ENCODE data around the gene P3H2. TPM values are rescaled to one million over a fixed set of nuclear protein-coding genes. Genes with fewer than 3 reads are reported as not detected.
A peak's percentile ranks its signal among the peaks of the same experiment; 100 is the strongest.

Gene P3H2
- total RNA-seq, 4 donors from 2014 or later = 2.7 to 17.9 (median 12.9) TPM

DNA sequence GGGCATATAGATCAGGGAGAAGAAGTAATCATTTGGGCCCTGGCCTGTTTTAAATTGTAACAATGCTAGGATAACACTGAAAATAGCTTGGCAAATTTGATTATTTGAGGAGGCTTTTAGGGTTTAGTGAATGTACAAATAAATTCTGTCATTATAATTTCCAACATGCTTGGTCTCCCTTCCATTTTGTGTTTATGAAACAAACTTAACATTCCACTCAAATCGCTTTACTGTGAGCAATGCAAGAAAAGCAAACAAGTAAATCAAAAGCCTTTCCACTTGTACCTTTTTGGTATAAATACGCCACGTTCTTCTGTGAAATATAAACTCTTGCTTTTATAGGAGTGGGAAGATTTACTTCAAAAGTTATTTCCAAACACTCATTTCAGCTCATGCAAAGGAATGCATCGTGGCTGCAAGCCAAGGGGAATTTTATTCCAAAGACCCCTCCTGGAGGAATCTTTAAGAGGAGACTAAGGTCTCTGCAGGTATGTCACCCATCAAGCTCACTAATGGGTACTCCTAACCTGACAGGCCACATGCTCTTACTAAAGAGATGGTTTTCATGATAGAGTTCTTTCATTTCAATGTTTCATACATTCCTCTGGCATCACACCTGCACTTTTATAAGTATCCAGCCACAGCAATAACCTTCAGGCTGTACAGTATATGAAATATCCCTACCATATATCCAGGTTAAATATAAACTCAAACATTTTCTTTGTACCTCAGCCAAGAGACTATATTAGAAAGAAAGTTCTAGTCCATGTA is 115.2 kb downstream of the P3H2 start:
- DNase-seq (ENCODE audit: low spot score in 2 of 2) = no peak
- TF ChIP-seq POLR2A (IDR thresholded peaks at IDR 0.05) (no peak), EP300 (IDR thresholded peaks at IDR 0.05) (no peak)
- TF ChIP-seq, protein P1, sequence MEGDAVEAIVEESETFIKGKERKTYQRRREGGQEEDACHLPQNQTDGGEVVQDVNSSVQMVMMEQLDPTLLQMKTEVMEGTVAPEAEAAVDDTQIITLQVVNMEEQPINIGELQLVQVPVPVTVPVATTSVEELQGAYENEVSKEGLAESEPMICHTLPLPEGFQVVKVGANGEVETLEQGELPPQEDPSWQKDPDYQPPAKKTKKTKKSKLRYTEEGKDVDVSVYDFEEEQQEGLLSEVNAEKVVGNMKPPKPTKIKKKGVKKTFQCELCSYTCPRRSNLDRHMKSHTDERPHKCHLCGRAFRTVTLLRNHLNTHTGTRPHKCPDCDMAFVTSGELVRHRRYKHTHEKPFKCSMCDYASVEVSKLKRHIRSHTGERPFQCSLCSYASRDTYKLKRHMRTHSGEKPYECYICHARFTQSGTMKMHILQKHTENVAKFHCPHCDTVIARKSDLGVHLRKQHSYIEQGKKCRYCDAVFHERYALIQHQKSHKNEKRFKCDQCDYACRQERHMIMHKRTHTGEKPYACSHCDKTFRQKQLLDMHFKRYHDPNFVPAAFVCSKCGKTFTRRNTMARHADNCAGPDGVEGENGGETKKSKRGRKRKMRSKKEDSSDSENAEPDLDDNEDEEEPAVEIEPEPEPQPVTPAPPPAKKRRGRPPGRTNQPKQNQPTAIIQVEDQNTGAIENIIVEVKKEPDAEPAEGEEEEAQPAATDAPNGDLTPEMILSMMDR (IDR thresholded peaks at IDR 0.05) = no peak
- Histone ChIP-seq H3K4me1 (peaks cover 0 to 19% (median 0%) of the 10 kb centered on the region in 4 donors), H3K4me3 (no peak overlapping the region), H3K27ac (no peak overlapping the region), H3K27me3 (no peaks in the 10 kb centered on the region), H3K36me3 (no peaks in the 10 kb centered on the region), H3K9me3 (no peaks in the 10 kb centered on the region)
- 85 to 86% methylated on average over 4 of the region's 4 CpGs for WGBS, 2 donors

DNA sequence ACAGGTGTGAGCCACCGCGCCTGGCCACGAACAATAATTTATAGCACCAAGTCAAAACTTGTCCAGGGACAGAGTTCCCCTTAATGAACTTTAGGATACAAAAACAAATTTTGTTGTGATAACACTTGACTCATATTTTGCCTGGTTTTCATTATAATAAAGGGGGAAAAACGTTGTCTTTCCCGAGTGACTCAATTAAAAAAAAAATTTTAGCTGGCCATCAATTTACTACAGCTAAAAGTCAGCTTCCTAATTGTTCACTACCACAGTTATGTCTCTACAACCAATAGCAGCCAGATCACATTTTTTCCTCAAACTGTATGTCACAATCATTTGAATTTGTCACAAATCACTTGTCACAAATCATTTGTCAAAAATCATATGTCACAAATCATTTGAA is 116.0 kb downstream of the P3H2 start:
- Histone ChIP-seq H3K4me3 (no peak overlapping the region), H3K36me3 (no peaks in the 10 kb centered on the region), H3K9me3 (no peaks in the 10 kb centered on the region), H3K27ac (no peak overlapping the region), H3K4me1 (peaks cover 0 to 14% (median 0%) of the 10 kb centered on the region in 4 donors), H3K27me3 (no peaks in the 10 kb centered on the region)
- WGBS, 2 donors = 73 to 84% methylated on average over 5 of the region's 5 CpGs
- no peak for TF ChIP-seq POLR2A (IDR thresholded peaks at IDR 0.05)
- TF ChIP-seq, protein P1 (IDR thresholded peaks at IDR 0.05) = no peak
- no peak for TF ChIP-seq EP300 (IDR thresholded peaks at IDR 0.05)
- DNase-seq (ENCODE audit: low spot score in 2 of 2) = no peak

DNA sequence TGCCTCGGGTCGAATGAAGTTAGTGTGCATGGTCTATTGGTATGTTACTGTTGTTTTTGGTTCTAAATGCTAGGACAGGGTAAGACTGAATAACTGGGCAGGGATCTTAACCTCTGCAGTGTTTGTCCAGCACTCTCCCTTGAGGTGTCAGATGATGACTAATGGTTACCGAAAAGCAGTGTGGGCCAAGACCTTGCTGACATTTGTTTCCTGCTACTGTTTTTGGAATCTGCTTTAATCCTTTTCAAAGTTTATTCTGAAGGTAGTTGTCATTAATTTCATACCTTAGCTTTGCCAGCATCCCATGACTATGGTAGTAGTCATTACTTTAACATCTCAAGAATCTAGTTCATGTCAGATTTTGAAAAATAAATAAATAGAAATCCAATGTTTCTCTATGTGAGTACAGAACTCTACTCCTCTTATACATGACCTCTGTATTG is 117.0 kb downstream of the P3H2 start:
- H3K4me1 ChIP-seq = peaks cover 0 to 10% (median 0%) of the 10 kb centered on the region in 4 donors
- no peaks in the 10 kb centered on the region for H3K36me3 ChIP-seq
- peak in 1 of 2 donors; percentile 40 for TF ChIP-seq EP300 (IDR thresholded peaks at IDR 0.05)
- no peak for TF ChIP-seq POLR2A (IDR thresholded peaks at IDR 0.05)
- H3K27ac ChIP-seq = no peak overlapping the region
- no peaks in the 10 kb centered on the region for H3K27me3 ChIP-seq
- H3K9me3 ChIP-seq = no peaks in the 10 kb centered on the region
- no peak overlapping the region for H3K4me3 ChIP-seq
- WGBS, 2 donors = 50 to 56% methylated on average over 3 of the region's 3 CpGs
- no peak for DNase-seq (ENCODE audit: low spot score in 2 of 2)

DNA sequence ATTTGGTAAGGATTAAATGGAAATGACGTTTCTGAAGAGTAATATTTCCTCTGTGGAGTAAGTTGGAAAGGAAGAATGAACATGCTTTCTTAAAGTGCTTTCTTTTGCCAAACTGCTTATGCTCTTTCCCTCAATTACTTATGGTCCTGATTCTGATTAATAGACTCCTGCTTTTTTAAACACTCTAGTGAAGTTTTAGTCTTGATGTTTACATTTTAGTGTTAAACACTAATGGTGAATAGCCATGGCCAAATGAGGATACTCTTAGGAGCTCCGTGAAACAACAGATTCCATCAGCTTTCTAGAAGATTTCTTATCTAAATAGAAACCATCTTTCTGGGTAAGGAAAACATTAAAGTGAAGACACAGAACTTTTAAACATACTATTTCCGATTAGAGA is 117.6 kb downstream of the P3H2 start:
- H3K27me3 ChIP-seq = no peaks in the 10 kb centered on the region
- WGBS, 2 donors = 57 to 65% methylated on average over 3 of the region's 3 CpGs
- no peaks in the 10 kb centered on the region for H3K9me3 ChIP-seq
- TF ChIP-seq, protein P1 (IDR thresholded peaks at IDR 0.05) = no peak
- TF ChIP-seq POLR2A (IDR thresholded peaks at IDR 0.05) (no peak), EP300 (IDR thresholded peaks at IDR 0.05) (no peak)
- H3K36me3 ChIP-seq = no peaks in the 10 kb centered on the region
- no peak for DNase-seq (ENCODE audit: low spot score in 2 of 2)
- H3K27ac ChIP-seq = peak overlapping the region in 1 of 4 donors; percentile 8
- peaks cover 0 to 10% (median 0%) of the 10 kb centered on the region in 4 donors for H3K4me1 ChIP-seq
- no peak overlapping the region for H3K4me3 ChIP-seq

DNA sequence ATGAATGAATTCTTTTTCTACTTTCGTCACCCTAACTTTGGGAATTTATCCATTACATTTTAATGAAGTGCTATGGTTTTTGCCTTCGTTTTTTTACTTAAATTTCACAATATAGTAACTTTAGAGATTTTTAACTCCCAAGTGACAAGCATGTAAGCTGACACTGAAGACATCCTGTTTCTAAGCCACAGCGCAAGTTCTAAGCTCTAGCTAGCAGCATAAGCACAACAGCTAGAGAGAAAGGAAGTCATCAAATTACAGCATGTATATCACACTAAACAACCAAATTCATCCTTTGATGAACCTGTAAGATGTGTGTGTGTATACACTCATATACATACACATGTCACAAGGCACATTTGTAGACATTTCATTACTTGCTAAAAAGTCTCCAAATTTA is 119.3 kb downstream of the P3H2 start:
- DNase-seq (ENCODE audit: low spot score in 2 of 2) = no peak
- Histone ChIP-seq H3K27me3 (no peaks in the 10 kb centered on the region), H3K4me3 (no peak overlapping the region), H3K9me3 (no peaks in the 10 kb centered on the region), H3K27ac (no peak overlapping the region), H3K36me3 (no peaks in the 10 kb centered on the region), H3K4me1 (peaks cover 0 to 10% (median 0%) of the 10 kb centered on the region in 4 donors)
- no peak for TF ChIP-seq EP300 (IDR thresholded peaks at IDR 0.05)
- WGBS, 2 donors = 66 to 73% methylated on average over 3 of the region's 3 CpGs

DNA sequence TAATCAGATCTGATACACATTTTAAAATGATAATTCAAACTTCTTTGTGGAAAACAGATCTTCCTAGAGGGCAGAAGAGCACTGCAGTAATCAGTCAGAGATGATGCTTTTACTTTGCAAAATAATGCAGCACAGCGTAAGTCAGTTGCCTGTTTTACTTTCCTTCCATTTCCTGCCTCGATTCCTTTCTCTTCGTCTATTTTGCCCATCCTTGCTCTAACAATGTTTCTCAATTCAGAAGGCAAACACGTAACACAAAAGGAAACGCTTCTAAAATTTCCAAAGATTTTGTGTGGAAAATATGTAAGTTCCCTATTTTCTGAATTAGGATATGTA is 119.9 kb downstream of the P3H2 start:
- peaks cover 0 to 10% (median 0%) of the 10 kb centered on the region in 4 donors for H3K4me1 ChIP-seq
- no peaks in the 10 kb centered on the region for H3K27me3 ChIP-seq
- TF ChIP-seq EP300 (IDR thresholded peaks at IDR 0.05) = no peak
- TF ChIP-seq POLR2A (IDR thresholded peaks at IDR 0.05) = no peak
- TF ChIP-seq, protein P1 (IDR thresholded peaks at IDR 0.05) = no peak
- no peak for DNase-seq (ENCODE audit: low spot score in 2 of 2)
- 43 to 61% methylated on average over 5 of the region's 5 CpGs for WGBS, 2 donors
- H3K27ac ChIP-seq = no peak overlapping the region
- H3K36me3 ChIP-seq = no peaks in the 10 kb centered on the region
- no peaks in the 10 kb centered on the region for H3K9me3 ChIP-seq
- H3K4me3 ChIP-seq = no peak overlapping the region
